GM12873 (cell line): ENCODE results near the gene SCNN1A.
A peak's percentile ranks its signal among the peaks of the same experiment; 100 is the strongest.

Experiments used
- CTCF ChIP-seq: IDR thresholded peaks from 2 replicates; pipeline ENCODE4 v1.5.1; 2012; ENCODE audit warnings: low read depth, mild to moderate bottlenecking, moderate library complexity, low read length, control low read depth; ENCODE audit not compliant: insufficient read depth; ENCODE audit errors: missing control alignments

SCNN1A gene

GRCh38 chr12:6370994-6371754, 4.2 kb downstream of the SCNN1A start:
- no peak for TF ChIP-seq CTCF

- no peak for TF ChIP-seq CTCF
Observed at GRCh38 chr12:6370576-6370935, 4.8 kb downstream of the SCNN1A start.

- TF ChIP-seq CTCF: no peak
Observed at GRCh38 chr12:6369916-6370575, 5.3 kb downstream of the SCNN1A start.

- no peak for TF ChIP-seq CTCF
Observed at GRCh38 chr12:6368906-6369525, 6.3 kb downstream of the SCNN1A start.

- no peak for TF ChIP-seq CTCF
Observed at GRCh38 chr12:6367969-6368892, 7.1 kb downstream of the SCNN1A start.

GRCh38 chr12:6367065-6367968, 8.0 kb downstream of the SCNN1A start:
- peak; percentile 64 for TF ChIP-seq CTCF
